ENCODE data around the gene GP2. TPM values are rescaled to one million over a fixed set of nuclear protein-coding genes. Genes with fewer than 3 reads are reported as not detected.

The GP2 gene
- total RNA-seq, 6 experiments from 2014 or later = 0.12 TPM; not detected in 5

GRCh38 chr16:20260215-20261009 lies 66.9 kb downstream of the GP2 start:
- no peak overlapping the region for H3K4me3 ChIP-seq
- H3K36me3 ChIP-seq = no peaks in the 10 kb centered on the region
- no peaks in the 10 kb centered on the region for H3K9me3 ChIP-seq
- DNase-seq (no peak), ATAC-seq (no peak)
- 61% methylated on average over 10 of the region's 11 CpGs for WGBS (ENCODE audit: insufficient coverage, low coverage, low lambda C conversion rate, missing lambda C conversion rate)
- TF ChIP-seq POLR2A (IDR thresholded peaks at IDR 0.05) = no peak
- no peak for TF ChIP-seq CTCF (IDR thresholded peaks at IDR 0.05)
- H3K27me3 ChIP-seq = no peaks in the 10 kb centered on the region
- no peak overlapping the region for H3K27ac ChIP-seq
- no peaks in the 10 kb centered on the region for H3K4me1 ChIP-seq
- intact Hi-C loops (cut with DNase I) = no loop called here

Other genes with a start within 250 kb of the GP2 start
- gene UMOD, start 25.2 kb upstream of the GP2 start, total RNA-seq = not detected
- gene PDILT, start 77.2 kb upstream of the GP2 start, total RNA-seq = not detected
- 100 to 1,000 TPM in 4 of 6 experiments, 10 to 100 TPM in 2; 45.8 to 231 (median 151) TPM for gene ACSM5, start 82.0 kb upstream of the GP2 start, total RNA-seq
- gene ACSM2A, start 124.0 kb upstream of the GP2 start, total RNA-seq = 100 to 1,000 TPM; 120 to 532 (median 241) TPM
- gene ACSM2B, start 248.9 kb upstream of the GP2 start, total RNA-seq = 100 to 1,000 TPM; 192 to 603 (median 408) TPM

All from right lobe of liver (tissue), 6 donors.